ENCODE measurements around the gene KIF3B. TPM values are rescaled to one million over a fixed set of nuclear protein-coding genes. Genes with fewer than 3 reads are reported as not detected.
"Not testable (repeated sequence)": the region's sequence is repeated elsewhere in the genome, so short reads cannot be mapped to it uniquely, and the experiment has no call there.

The KIF3B gene
- total RNA-seq, 1 donor from 2014 or later: 29.0 TPM

- ATAC-seq (peak; percentile 67), DNase-seq (peak; percentile 73)
- Histone ChIP-seq H3K27ac (peak overlapping the region; percentile 66), H3K4me3 (no peak overlapping the region), H3K4me1 (peaks cover 39% of the 10 kb centered on the region), H3K36me3 (no peaks in the 10 kb centered on the region), H3K27me3 (no peaks in the 10 kb centered on the region), H3K9me3 (no peaks in the 10 kb centered on the region)
- TF ChIP-seq, protein P1, sequence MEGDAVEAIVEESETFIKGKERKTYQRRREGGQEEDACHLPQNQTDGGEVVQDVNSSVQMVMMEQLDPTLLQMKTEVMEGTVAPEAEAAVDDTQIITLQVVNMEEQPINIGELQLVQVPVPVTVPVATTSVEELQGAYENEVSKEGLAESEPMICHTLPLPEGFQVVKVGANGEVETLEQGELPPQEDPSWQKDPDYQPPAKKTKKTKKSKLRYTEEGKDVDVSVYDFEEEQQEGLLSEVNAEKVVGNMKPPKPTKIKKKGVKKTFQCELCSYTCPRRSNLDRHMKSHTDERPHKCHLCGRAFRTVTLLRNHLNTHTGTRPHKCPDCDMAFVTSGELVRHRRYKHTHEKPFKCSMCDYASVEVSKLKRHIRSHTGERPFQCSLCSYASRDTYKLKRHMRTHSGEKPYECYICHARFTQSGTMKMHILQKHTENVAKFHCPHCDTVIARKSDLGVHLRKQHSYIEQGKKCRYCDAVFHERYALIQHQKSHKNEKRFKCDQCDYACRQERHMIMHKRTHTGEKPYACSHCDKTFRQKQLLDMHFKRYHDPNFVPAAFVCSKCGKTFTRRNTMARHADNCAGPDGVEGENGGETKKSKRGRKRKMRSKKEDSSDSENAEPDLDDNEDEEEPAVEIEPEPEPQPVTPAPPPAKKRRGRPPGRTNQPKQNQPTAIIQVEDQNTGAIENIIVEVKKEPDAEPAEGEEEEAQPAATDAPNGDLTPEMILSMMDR (IDR thresholded peaks at IDR 0.05): no peak
- intact Hi-C loops (cut with DNase I): no loop called here
Observed at GRCh38 chr20:32338665-32339064, 61.2 kb downstream of the KIF3B start.

DNA sequence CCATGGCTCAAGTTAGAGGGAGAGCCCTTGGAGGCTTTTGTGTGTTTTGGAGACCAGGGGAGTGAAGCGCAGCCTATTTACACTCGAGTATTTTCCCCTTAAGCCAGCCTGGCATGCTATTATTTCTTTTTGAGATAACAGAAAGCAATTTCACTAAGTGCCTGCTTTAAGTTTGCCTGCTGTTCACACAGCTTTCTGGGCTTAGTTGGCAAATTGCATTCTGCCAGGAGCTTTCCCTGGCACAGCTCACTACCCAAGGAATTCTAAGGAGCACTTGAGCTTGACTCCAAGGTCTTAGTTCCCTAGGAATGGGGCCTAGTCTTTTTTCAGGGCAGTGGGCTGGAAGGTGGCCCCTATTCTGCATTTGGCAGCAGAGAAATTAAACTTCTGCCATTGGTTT lies 61.7 kb downstream of the KIF3B start:
- peak overlapping the region; percentile 66 for H3K27ac ChIP-seq
- ATAC-seq: peak; percentile 48

GRCh38 chr20:32341053-32341452 lies 63.6 kb downstream of the KIF3B start:
- DNase-seq; ATAC-seq; H3K27ac ChIP-seq; intact Hi-C loops (cut with DNase I); H3K9me3 ChIP-seq; H3K4me3 ChIP-seq; H3K27me3 ChIP-seq; H3K36me3 ChIP-seq: not testable (repeated sequence)
- H3K4me1 ChIP-seq: peaks cover 25% of the 10 kb centered on the region

More for the DNA sequence above, 61.7 kb downstream of the KIF3B start:
- TF ChIP-seq, protein P1 (IDR thresholded peaks at IDR 0.05): no peak
- no peaks in the 10 kb centered on the region for H3K27me3 ChIP-seq
- no peak for DNase-seq
- intact Hi-C loops (cut with DNase I): no loop called here
- no peaks in the 10 kb centered on the region for H3K9me3 ChIP-seq
- no peaks in the 10 kb centered on the region for H3K36me3 ChIP-seq
- no peak overlapping the region for H3K4me3 ChIP-seq
- H3K4me1 ChIP-seq: peaks cover 34% of the 10 kb centered on the region

- DNase-seq (no peak), ATAC-seq (peak; percentile 39)
- H3K36me3 ChIP-seq: no peaks in the 10 kb centered on the region
- H3K4me1 ChIP-seq: peaks cover 8% of the 10 kb centered on the region
- H3K27ac ChIP-seq: no peak overlapping the region
- TF ChIP-seq, protein P1 (IDR thresholded peaks at IDR 0.05): no peak
- intact Hi-C loops (cut with DNase I): no loop called here
- H3K9me3 ChIP-seq: no peaks in the 10 kb centered on the region
- no peaks in the 10 kb centered on the region for H3K27me3 ChIP-seq
- no peak overlapping the region for H3K4me3 ChIP-seq
Observed at GRCh38 chr20:32343439-32343838, 66.0 kb downstream of the KIF3B start.

DNA sequence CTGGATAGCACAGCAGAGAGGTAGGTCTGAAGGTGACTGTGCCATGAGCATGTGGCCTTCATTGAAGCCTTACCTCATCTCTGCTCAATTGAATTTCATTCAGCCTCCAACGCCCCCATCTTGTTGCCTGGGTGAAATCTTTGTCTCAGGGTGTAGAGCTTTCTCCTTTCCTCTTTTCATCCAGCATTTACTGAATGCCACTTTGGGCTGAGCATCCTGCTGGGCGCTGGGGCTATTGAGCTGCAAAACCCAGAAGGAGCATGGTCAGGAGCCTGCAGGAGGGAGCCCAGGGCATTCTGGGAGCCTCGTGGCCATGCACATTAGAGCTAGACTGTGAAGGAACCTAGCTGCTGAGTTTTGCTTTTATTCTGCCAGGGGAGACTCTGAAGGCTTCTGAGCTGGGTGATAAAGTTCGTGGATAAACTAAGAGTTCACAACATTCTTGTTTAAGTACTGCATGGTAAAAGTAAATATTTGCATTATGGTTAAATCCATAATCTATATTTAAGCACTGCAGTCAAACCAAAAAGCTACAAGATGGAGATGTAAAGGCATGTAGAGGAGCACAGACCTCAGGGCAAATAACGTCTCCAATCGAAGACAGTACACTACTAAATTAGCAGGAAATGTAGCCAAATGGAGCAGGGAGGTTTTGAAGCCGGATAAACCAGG lies 67.5 kb downstream of the KIF3B start:
- Histone ChIP-seq H3K27me3 (no peaks in the 10 kb centered on the region), H3K9me3 (no peaks in the 10 kb centered on the region), H3K36me3 (no peaks in the 10 kb centered on the region), H3K4me3 (no peak overlapping the region), H3K4me1 (no peaks in the 10 kb centered on the region), H3K27ac (no peak overlapping the region)
- ATAC-seq (no peak), DNase-seq (no peak)
- intact Hi-C loops (cut with DNase I): no loop called here
- TF ChIP-seq, protein P1 (IDR thresholded peaks at IDR 0.05): no peak

DNA sequence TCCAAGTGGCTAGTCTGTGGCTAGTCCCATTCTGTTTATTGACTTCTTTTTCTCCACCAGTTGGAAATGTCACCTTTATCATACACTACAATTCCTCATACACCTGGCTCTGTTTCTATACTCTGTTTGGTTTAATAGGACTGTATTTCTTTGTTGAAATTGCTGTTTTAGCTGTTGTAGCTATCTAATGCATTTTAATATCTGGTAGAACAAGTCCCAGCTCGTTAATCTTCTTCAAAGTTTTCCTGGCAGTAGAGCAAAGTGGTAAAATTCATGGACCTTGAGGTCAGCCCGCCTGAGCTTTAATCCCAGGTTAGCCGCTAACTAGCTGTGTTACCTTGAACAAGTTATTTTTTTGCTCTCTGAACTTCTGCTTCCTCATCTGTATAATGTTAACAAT lies 70.8 kb downstream of the KIF3B start:
- intact Hi-C loops (cut with DNase I): no loop called here
- H3K27ac ChIP-seq: no peak overlapping the region
- no peaks in the 10 kb centered on the region for H3K9me3 ChIP-seq
- TF ChIP-seq, protein P1 (IDR thresholded peaks at IDR 0.05): no peak
- H3K27me3 ChIP-seq: no peaks in the 10 kb centered on the region
- H3K36me3 ChIP-seq: no peaks in the 10 kb centered on the region
- ATAC-seq (no peak), DNase-seq (no peak)
- no peak overlapping the region for H3K4me3 ChIP-seq
- H3K4me1 ChIP-seq: no peaks in the 10 kb centered on the region

Measured in upper lobe of right lung (tissue), 1 donor.